Measurements from ENCODE around the gene RBFOX1.

The RBFOX1 gene

GRCh38 chr16:7524419-7524818 is 191.8 kb downstream of the RBFOX1 start:
- DNase-seq (ENCODE audit: low spot score), result no peak

GRCh38 chr16:7526736-7527135 is 194.1 kb downstream of the RBFOX1 start:
- no peak for DNase-seq (ENCODE audit: low spot score)

- DNase-seq (ENCODE audit: low spot score), result no peak
Measured at GRCh38 chr16:7532534-7532933, 199.9 kb downstream of the RBFOX1 start.

GRCh38 chr16:7534749-7535148 is 202.1 kb downstream of the RBFOX1 start:
- no peak for DNase-seq (ENCODE audit: low spot score)

- no peak for DNase-seq (ENCODE audit: low spot score)
Measured at GRCh38 chr16:7541026-7541425, 208.4 kb downstream of the RBFOX1 start.

GRCh38 chr16:7545251-7545650 is 212.6 kb downstream of the RBFOX1 start:
- DNase-seq (ENCODE audit: low spot score), result no peak

- DNase-seq (ENCODE audit: low spot score), result no peak
Measured at GRCh38 chr16:7546948-7547347, 214.3 kb downstream of the RBFOX1 start.

GRCh38 chr16:7547736-7548135 is 215.1 kb downstream of the RBFOX1 start:
- no peak for DNase-seq (ENCODE audit: low spot score)

- DNase-seq (ENCODE audit: low spot score), result no peak
Measured at GRCh38 chr16:7548796-7549318, 216.2 kb downstream of the RBFOX1 start.

GRCh38 chr16:7550096-7550495 is 217.5 kb downstream of the RBFOX1 start:
- no peak for DNase-seq (ENCODE audit: low spot score)

- no peak for DNase-seq (ENCODE audit: low spot score)
Measured at GRCh38 chr16:7555459-7555858, 222.8 kb downstream of the RBFOX1 start.

GRCh38 chr16:7561908-7562405 is 229.3 kb downstream of the RBFOX1 start:
- DNase-seq (ENCODE audit: low spot score), result no peak

- DNase-seq (ENCODE audit: low spot score), result no peak
Measured at GRCh38 chr16:7566360-7566759, 233.7 kb downstream of the RBFOX1 start.

- no peak for DNase-seq (ENCODE audit: low spot score)
Measured at GRCh38 chr16:7571366-7571765, 238.7 kb downstream of the RBFOX1 start.

GRCh38 chr16:7577588-7577987 is 244.9 kb downstream of the RBFOX1 start:
- DNase-seq (ENCODE audit: low spot score), result no peak

GRCh38 chr16:7579454-7579853 is 246.8 kb downstream of the RBFOX1 start:
- DNase-seq (ENCODE audit: low spot score), result no peak

- no peak for DNase-seq (ENCODE audit: low spot score)
Measured at GRCh38 chr16:7581175-7581574, 248.5 kb downstream of the RBFOX1 start.

- DNase-seq (ENCODE audit: low spot score), result no peak
Measured at GRCh38 chr16:7583396-7583795, 250.8 kb downstream of the RBFOX1 start.

- DNase-seq (ENCODE audit: low spot score), result no peak
Measured at GRCh38 chr16:7584561-7584960, 251.9 kb downstream of the RBFOX1 start.

- no peak for DNase-seq (ENCODE audit: low spot score)
Measured at GRCh38 chr16:7585705-7586104, 253.1 kb downstream of the RBFOX1 start.

- no peak for DNase-seq (ENCODE audit: low spot score)
Measured at GRCh38 chr16:7590934-7591333, 258.3 kb downstream of the RBFOX1 start.

- no peak for DNase-seq (ENCODE audit: low spot score)
Measured at GRCh38 chr16:7596308-7596707, 263.7 kb downstream of the RBFOX1 start.

GRCh38 chr16:7597677-7598076 is 265.0 kb downstream of the RBFOX1 start:
- DNase-seq (ENCODE audit: low spot score), result no peak

GRCh38 chr16:7601100-7601499 is 268.5 kb downstream of the RBFOX1 start:
- DNase-seq (ENCODE audit: low spot score), result no peak
